ENCODE data around the gene SPATA2L.
"Not testable (repeated sequence)": the region's sequence is repeated elsewhere in the genome, so short reads cannot be mapped to it uniquely, and the experiment has no call there.

SPATA2L gene

DNA sequence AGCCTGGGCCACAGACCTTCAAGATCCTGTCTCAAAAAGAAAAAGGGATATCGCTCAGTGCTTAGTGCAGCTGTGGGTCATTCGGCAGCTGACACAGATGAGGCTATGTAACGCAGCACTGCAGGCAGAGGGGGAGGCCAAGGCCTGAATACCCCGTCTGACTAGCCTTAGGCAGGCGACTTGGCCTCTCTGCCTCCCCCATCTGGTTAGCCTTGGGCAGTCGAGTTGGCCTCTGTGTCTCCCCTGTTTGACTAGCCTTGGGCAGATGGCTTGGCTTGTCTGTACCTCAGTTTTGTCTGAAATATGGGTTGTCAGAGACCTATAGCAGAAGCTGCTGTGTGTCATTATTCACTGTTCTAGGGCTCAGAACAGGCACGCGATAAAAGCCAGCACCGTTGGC lies 33.9 kb downstream of the SPATA2L start:
- H3K9ac ChIP-seq (ENCODE audit: low read length), result no peak overlapping the region
- H2AFZ ChIP-seq (ENCODE audit: low read length), result no peak overlapping the region
- no peak for TF ChIP-seq EZH2phosphoT487 (IDR thresholded peaks at IDR 0.05; ENCODE audit: low read length)
- TF ChIP-seq EZH2 (optimal IDR thresholded peaks at IDR 0.05; ENCODE audit: low read depth, low read length), result no peak
- TF ChIP-seq, protein P1, sequence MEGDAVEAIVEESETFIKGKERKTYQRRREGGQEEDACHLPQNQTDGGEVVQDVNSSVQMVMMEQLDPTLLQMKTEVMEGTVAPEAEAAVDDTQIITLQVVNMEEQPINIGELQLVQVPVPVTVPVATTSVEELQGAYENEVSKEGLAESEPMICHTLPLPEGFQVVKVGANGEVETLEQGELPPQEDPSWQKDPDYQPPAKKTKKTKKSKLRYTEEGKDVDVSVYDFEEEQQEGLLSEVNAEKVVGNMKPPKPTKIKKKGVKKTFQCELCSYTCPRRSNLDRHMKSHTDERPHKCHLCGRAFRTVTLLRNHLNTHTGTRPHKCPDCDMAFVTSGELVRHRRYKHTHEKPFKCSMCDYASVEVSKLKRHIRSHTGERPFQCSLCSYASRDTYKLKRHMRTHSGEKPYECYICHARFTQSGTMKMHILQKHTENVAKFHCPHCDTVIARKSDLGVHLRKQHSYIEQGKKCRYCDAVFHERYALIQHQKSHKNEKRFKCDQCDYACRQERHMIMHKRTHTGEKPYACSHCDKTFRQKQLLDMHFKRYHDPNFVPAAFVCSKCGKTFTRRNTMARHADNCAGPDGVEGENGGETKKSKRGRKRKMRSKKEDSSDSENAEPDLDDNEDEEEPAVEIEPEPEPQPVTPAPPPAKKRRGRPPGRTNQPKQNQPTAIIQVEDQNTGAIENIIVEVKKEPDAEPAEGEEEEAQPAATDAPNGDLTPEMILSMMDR (IDR thresholded peaks at IDR 0.05; ENCODE audit: low read length), result no peak
- H3K4me1 ChIP-seq (ENCODE audit: low read length), result no peaks in the 10 kb centered on the region
- H4K20me1 ChIP-seq (ENCODE audit: insufficient read depth, low read length), result no peaks in the 10 kb centered on the region
- no peaks in the 10 kb centered on the region for H3K9me3 ChIP-seq (replicated peaks; ENCODE audit: insufficient read depth, low read length)
- H3K9me2 ChIP-seq (replicated peaks; ENCODE audit: insufficient read depth, low read length), result no peaks in the 10 kb centered on the region
- H3K4me3 ChIP-seq (ENCODE audit: low read length), result no peak overlapping the region
- no peaks in the 10 kb centered on the region for H3F3A ChIP-seq (ENCODE audit: insufficient read depth, low read length)
- H3K4me2 ChIP-seq (ENCODE audit: low read depth, low read length), result no peak overlapping the region
- no peaks in the 10 kb centered on the region for H3K79me2 ChIP-seq (ENCODE audit: low read length)
- no peak overlapping the region for H3K27ac ChIP-seq (ENCODE audit: low read length)
- H3K36me3 ChIP-seq (replicated peaks; ENCODE audit: insufficient read depth, low read length), result no peaks in the 10 kb centered on the region
- no peaks in the 10 kb centered on the region for H3K27me3 ChIP-seq (replicated peaks; ENCODE audit: insufficient read depth, low read length)
- no peak for DNase-seq

DNA sequence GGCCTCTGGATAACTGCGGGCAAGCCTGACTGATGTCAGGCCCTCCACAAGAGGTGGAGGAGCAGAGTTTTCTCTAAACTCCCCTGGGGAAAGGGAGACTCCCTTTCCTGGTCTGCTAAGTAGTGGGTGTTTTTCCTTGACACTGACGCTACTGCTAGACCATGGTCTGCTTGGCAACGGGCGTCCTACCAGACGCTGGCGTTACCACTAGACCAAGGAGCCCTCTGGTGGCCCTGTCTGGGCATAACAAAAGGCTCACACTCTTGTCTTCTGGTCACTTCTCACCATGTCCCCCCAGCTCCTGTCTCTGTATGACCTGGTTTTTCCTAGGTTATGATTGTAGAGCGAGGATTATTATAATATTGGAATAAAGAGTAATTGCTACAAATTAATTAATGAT lies 34.5 kb downstream of the SPATA2L start:
- TF ChIP-seq, protein P1 (IDR thresholded peaks at IDR 0.05; ENCODE audit: low read length), result peak; percentile 27
- not testable (repeated sequence) for H4K20me1 ChIP-seq (ENCODE audit: insufficient read depth, low read length); H3K4me1 ChIP-seq (ENCODE audit: low read length); H3K79me2 ChIP-seq (ENCODE audit: low read length); H3K4me2 ChIP-seq (ENCODE audit: low read depth, low read length); H3K9ac ChIP-seq (ENCODE audit: low read length); H3K4me3 ChIP-seq (ENCODE audit: low read length); H3K27ac ChIP-seq (ENCODE audit: low read length); H2AFZ ChIP-seq (ENCODE audit: low read length); H3F3A ChIP-seq (ENCODE audit: insufficient read depth, low read length); H3K27me3 ChIP-seq (replicated peaks; ENCODE audit: insufficient read depth, low read length); H3K36me3 ChIP-seq (replicated peaks; ENCODE audit: insufficient read depth, low read length); H3K9me2 ChIP-seq (replicated peaks; ENCODE audit: insufficient read depth, low read length); H3K9me3 ChIP-seq (replicated peaks; ENCODE audit: insufficient read depth, low read length)
- peak; percentile 12 for DNase-seq

DNA sequence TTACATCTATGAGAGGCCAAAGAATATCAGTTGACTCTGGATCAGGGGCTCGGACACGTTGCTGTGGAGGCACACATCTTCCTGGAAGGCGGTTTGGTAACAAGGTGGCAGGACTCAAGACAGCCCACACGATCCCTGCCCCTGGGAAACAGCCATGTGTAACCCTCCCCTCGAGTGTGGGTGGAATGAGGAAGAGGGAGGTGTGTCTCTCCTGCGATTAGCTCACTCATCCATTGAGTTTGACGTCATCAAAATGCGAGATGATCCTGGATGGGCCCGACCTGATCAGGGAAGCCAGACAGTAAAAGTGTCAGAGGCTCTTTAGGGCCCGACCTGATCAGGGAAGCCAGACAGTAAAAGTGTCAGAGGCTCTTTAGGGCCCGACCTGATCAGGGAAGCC lies 37.3 kb downstream of the SPATA2L start:
- H3K4me3 ChIP-seq (ENCODE audit: low read length); H4K20me1 ChIP-seq (ENCODE audit: insufficient read depth, low read length); H3K9ac ChIP-seq (ENCODE audit: low read length); H3K4me2 ChIP-seq (ENCODE audit: low read depth, low read length); H3K9me3 ChIP-seq (replicated peaks; ENCODE audit: insufficient read depth, low read length); DNase-seq; H3K27ac ChIP-seq (ENCODE audit: low read length); H3K79me2 ChIP-seq (ENCODE audit: low read length); H2AFZ ChIP-seq (ENCODE audit: low read length); H3K4me1 ChIP-seq (ENCODE audit: low read length); H3F3A ChIP-seq (ENCODE audit: insufficient read depth, low read length); H3K9me2 ChIP-seq (replicated peaks; ENCODE audit: insufficient read depth, low read length); H3K36me3 ChIP-seq (replicated peaks; ENCODE audit: insufficient read depth, low read length); H3K27me3 ChIP-seq (replicated peaks; ENCODE audit: insufficient read depth, low read length): not testable (repeated sequence)

DNA sequence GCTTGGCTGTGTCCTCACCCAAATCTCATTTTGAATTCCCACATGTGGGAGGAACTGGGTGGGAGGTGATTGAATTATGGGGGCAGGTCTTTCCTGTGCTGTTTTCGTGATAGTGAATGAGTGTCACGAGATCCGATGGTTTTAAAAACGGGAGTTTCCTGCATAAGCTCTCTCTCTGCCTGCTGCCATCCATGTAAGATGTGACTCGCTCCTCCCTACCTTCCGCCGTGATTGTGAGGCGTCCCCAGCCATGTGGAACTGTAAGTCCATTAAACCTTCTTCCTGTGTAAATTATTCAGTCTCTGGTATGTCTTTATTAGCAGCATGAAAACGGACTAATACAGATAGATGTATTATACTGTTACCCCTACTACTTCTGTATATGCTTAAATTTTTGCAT lies 40.3 kb downstream of the SPATA2L start:
- Histone ChIP-seq H3K36me3 (replicated peaks; ENCODE audit: insufficient read depth, low read length) (no peaks in the 10 kb centered on the region; the same call in 1 of the 2 replicates), H3K9me3 (replicated peaks; ENCODE audit: insufficient read depth, low read length) (no peaks in the 10 kb centered on the region), H3K9ac (ENCODE audit: low read length) (no peak overlapping the region), H4K20me1 (ENCODE audit: insufficient read depth, low read length) (no peaks in the 10 kb centered on the region), H3K27ac (ENCODE audit: low read length) (no peak overlapping the region), H3K27me3 (replicated peaks; ENCODE audit: insufficient read depth, low read length) (no peaks in the 10 kb centered on the region), H3K4me3 (ENCODE audit: low read length) (no peak overlapping the region), H3F3A (ENCODE audit: insufficient read depth, low read length) (no peaks in the 10 kb centered on the region), H3K79me2 (ENCODE audit: low read length) (peaks cover 25% of the 10 kb centered on the region), H3K9me2 (replicated peaks; ENCODE audit: insufficient read depth, low read length) (no peaks in the 10 kb centered on the region), H3K4me2 (ENCODE audit: low read depth, low read length) (no peak overlapping the region), H2AFZ (ENCODE audit: low read length) (no peak overlapping the region), H3K4me1 (ENCODE audit: low read length) (no peaks in the 10 kb centered on the region)
- TF ChIP-seq EZH2 (optimal IDR thresholded peaks at IDR 0.05; ENCODE audit: low read depth, low read length), result no peak
- TF ChIP-seq, protein P1 (IDR thresholded peaks at IDR 0.05; ENCODE audit: low read length), result no peak
- no peak for TF ChIP-seq EZH2phosphoT487 (IDR thresholded peaks at IDR 0.05; ENCODE audit: low read length)
- no peak for DNase-seq

All from MM.1S (cell line).